Gastroesophageal sphincter (tissue), 4 donors: ENCODE measurements around the gene MUC22. TPM values are rescaled to one million over a fixed set of nuclear protein-coding genes. Genes with fewer than 3 reads are reported as not detected.

Experiments
- ATAC-seq: fragments of 150-250 bp; one replicate; pipeline ENCODE4 v1.9.1; 2016; ENCODE audit warnings: mild to moderate bottlenecking, moderate library complexity
- H3K27ac ChIP-seq, 4 donors: fragments of 200-600 bp; sonication (generic) in 3 of 4; 1 replicate in 3 of 4; 2 replicates in 1 of 4; pipeline ENCODE4 v1.5.1; 2016 to 2019
- H3K27me3 ChIP-seq: fragments of 200-600 bp; sonication (generic); one replicate; pipeline ENCODE4 v1.5.1; 2019
- H3K36me3 ChIP-seq, 2 donors: fragments of 200-600 bp; sonication (generic); one replicate each; pipeline ENCODE4 v1.5.1; 2019; ENCODE audit warnings: control low read depth in 1 of 2
- H3K4me1 ChIP-seq, 3 donors: fragments of 200-600 bp; sonication (generic); 1 replicate in 2 of 3; 2 replicates in 1 of 3; pipeline ENCODE4 v1.5.1; 2016 to 2019; ENCODE audit warnings: control low read depth in 2 of 3
- H3K4me3 ChIP-seq, 2 donors: fragments of 200-600 bp; sonication (generic); one replicate each; pipeline ENCODE4 v1.5.1; 2019; ENCODE audit warnings: mild to moderate bottlenecking in 1 of 2, moderate library complexity in 1 of 2
- H3K9me3 ChIP-seq, 3 donors: fragments of 200-600 bp; sonication (generic); one replicate each; pipeline ENCODE4 v1.5.1; 2017 to 2019; ENCODE audit warnings: control low read depth in 2 of 3
- CTCF ChIP-seq, 4 experiments: fragments of 200-600 bp in 2 of 4; fragments of 450-650 bp in 2 of 4; sonication (generic) in 1 of 4; IDR thresholded peaks; one replicate each; pipeline ENCODE4 v1.5.1; 2017 to 2019; ENCODE audit warnings: antibody characterized with exemption in 4 of 4, mild to moderate bottlenecking in 2 of 4, moderate library complexity in 2 of 4
- EP300 ChIP-seq: sonication (generic); formaldehyde crosslinking; IDR thresholded peaks from one replicate; pipeline ENCODE4 v1.6.1; 2017; ENCODE audit warnings: antibody characterized with exemption, mild to moderate bottlenecking
- POLR2A ChIP-seq, 2 donors: fragments of 450-650 bp; IDR thresholded peaks; one replicate each; pipeline ENCODE4 v1.6.1; 2017; ENCODE audit warnings: antibody characterized with exemption in 2 of 2, mild to moderate bottlenecking in 2 of 2, moderate library complexity in 1 of 2
- POLR2AphosphoS5 ChIP-seq: sonication (generic); formaldehyde crosslinking; IDR thresholded peaks from one replicate; pipeline ENCODE4 v1.6.1; 2017; ENCODE audit warnings: antibody characterized with exemption
- WGBS, 2 donors: methylation state at CpG; one replicate each; pipeline ENCODE4 v1.1.5; 2018; ENCODE audit warnings: low coverage in 1 of 2; 5-methylcytosine and 5-hydroxymethylcytosine counted together
- total RNA-seq, 4 donors: library from RNA; depleted of rRNA; stranded (reverse); fragments of >200 nt; gene quantifications; one replicate each; pipeline ENCODE4 v1.1.0, GENCODE V29; 2016

MUC22 gene
- total RNA-seq, 4 donors from 2014 or later, result 0.16 to 0.62 TPM; not detected in 2

DNA sequence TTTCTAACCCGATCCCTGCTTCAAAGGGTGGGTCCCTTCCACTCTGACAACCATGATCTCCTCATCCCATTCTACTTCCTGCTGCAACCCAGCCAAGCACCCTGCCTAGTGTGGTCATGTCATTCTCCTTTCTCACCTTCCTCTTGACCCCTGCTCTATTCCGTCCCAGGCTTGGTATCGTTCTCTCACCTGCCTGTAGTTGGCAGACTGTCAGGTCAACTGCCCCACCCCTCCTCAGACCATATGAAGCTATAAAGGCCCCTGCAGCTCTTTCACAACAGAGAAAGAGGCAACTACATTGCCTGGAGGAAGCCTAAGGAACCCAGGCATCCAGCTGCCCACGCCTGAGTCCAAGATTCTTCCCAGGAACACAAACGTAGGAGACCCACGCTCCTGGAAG is 26.8 kb upstream of the MUC22 start, which contains the start of gene MUC21:
TSS of gene MUC21 (plus strand) at position 280 of the 400 bp plus-strand sequence. CDS start 241 bp downstream, outside the sequence.
- 74 to 83% methylated on average over 6 of the region's 6 CpGs for WGBS, 2 donors
- no peak within 1 kb of the TSS for H3K27ac ChIP-seq
- no peak for ATAC-seq
- H3K27me3 ChIP-seq, result peaks cover 49% of the 10 kb centered on the region
- peaks cover 0 to 9% (median 0%) of the 10 kb centered on the region in 3 donors for H3K4me1 ChIP-seq
- TF ChIP-seq CTCF (IDR thresholded peaks at IDR 0.05) (no peak), POLR2AphosphoS5 (no peak), EP300 (no peak), POLR2A (IDR thresholded peaks at IDR 0.05) (no peak)
- no peak within 1 kb of the TSS for H3K4me3 ChIP-seq
- H3K9me3 ChIP-seq, result no peaks in the 10 kb centered on the region
- no peaks in the 10 kb centered on the region for H3K36me3 ChIP-seq

DNA sequence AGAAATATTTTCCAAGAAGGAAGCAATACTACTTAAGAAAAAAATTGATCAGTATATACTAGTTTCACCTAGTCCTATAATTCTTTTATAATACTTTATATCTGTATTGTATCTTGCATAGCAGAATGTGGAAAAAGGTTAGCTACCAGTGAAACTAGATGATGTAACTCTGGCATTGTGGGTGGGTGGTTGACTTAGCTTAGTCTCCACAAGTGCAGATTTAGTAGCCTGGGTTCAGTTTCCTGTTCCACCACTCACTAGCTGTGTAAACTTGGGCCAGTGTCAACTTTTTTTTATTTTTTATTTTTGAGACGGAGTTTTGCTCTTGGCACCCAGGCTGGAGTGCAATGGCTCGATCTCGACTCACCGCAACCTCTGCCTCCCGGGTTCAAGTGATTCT is 24.8 kb upstream of the MUC22 start:
- WGBS, 2 donors, result 81% methylated on average over 5 of the region's 5 CpGs; no CpG with 5 or more reads in 1 of the 2 donors
- Histone ChIP-seq H3K4me3 (no peak overlapping the region), H3K27me3 (peaks cover 48% of the 10 kb centered on the region), H3K27ac (no peak overlapping the region), H3K36me3 (no peaks in the 10 kb centered on the region), H3K9me3 (no peaks in the 10 kb centered on the region), H3K4me1 (peaks cover 0 to 9% (median 0%) of the 10 kb centered on the region in 3 donors)
- no peak for ATAC-seq
- TF ChIP-seq CTCF (IDR thresholded peaks at IDR 0.05) (no peak), EP300 (no peak), POLR2A (IDR thresholded peaks at IDR 0.05) (no peak), POLR2AphosphoS5 (no peak)

DNA sequence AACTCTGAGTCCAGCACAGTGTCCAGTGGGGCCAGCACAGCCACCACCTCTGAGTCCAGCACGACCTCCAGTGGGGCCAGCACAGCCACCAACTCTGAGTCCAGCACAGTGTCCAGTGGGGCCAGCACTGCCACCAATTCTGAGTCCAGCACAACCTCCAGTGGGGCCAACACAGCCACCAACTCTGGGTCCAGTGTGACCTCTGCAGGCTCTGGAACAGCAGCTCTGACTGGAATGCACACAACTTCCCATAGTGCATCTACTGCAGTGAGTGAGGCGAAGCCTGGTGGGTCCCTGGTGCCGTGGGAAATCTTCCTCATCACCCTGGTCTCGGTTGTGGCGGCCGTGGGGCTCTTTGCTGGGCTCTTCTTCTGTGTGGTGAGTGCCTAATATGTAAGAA is 23.0 kb upstream of the MUC22 start:
- Histone ChIP-seq H3K9me3 (no peaks in the 10 kb centered on the region), H3K27me3 (peaks cover 40% of the 10 kb centered on the region), H3K4me3 (no peak overlapping the region), H3K36me3 (no peaks in the 10 kb centered on the region), H3K4me1 (peaks cover 0 to 3% (median 0%) of the 10 kb centered on the region in 3 donors), H3K27ac (no peak overlapping the region)
- WGBS, 2 donors, result 83% methylated on average over 1 of the region's 6 CpGs; no CpG with 5 or more reads in 1 of the 2 donors
- TF ChIP-seq POLR2A (IDR thresholded peaks at IDR 0.05) (no peak), EP300 (no peak), CTCF (IDR thresholded peaks at IDR 0.05) (no peak), POLR2AphosphoS5 (no peak)
- ATAC-seq, result no peak

GRCh38 chr6:30988209-30988825 is 22.0 kb upstream of the MUC22 start:
- H3K9me3 ChIP-seq, result no peaks in the 10 kb centered on the region
- TF ChIP-seq POLR2AphosphoS5 (no peak), EP300 (no peak), POLR2A (IDR thresholded peaks at IDR 0.05) (no peak), CTCF (IDR thresholded peaks at IDR 0.05) (no peak)
- H3K27ac ChIP-seq, result no peak overlapping the region
- ATAC-seq, result no peak
- no peaks in the 10 kb centered on the region for H3K36me3 ChIP-seq
- no peak overlapping the region for H3K4me3 ChIP-seq
- peaks cover 39% of the 10 kb centered on the region for H3K27me3 ChIP-seq
- no peaks in the 10 kb centered on the region for H3K4me1 ChIP-seq
- WGBS, 2 donors, result 81 to 87% methylated on average over 5 to 7 of the region's 9 CpGs

DNA sequence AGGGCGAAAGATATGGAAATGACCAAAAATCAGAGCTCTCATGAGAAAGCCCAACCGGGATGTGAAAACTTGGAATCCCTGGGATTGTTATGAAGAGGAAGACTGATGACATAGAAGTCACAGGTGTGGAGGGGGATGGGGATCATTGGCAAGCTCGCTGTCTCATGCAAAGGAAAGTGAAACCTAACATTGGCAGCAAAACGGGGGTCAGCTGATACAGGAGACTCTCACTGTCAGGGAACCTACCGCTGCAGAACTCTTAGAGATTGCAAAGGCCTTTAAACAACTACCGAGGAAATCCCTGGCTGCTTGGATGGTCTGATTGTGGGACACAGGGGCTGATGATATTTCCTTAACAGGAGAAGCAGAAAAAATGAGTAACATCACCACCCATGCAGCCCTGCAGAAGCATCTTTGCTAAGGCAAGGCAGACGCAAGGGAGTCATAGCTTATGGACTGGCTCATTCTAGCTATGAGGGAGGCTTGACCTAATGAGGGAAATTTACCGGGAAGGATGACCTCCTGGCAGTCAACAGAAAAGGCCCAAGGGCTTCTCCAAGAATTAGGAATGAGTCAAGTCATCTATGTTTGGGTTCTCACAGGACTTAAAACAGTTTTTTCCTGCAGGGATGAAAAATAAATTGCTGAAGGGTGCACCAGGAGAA is 19.7 kb upstream of the MUC22 start:
- Histone ChIP-seq H3K4me1 (no peaks in the 10 kb centered on the region), H3K27me3 (peaks cover 21% of the 10 kb centered on the region), H3K4me3 (no peak overlapping the region), H3K9me3 (no peaks in the 10 kb centered on the region), H3K36me3 (no peaks in the 10 kb centered on the region), H3K27ac (no peak overlapping the region)
- ATAC-seq, result no peak
- TF ChIP-seq POLR2A (IDR thresholded peaks at IDR 0.05), result no peak
- TF ChIP-seq EP300, result no peak
- no peak for TF ChIP-seq POLR2AphosphoS5
- TF ChIP-seq CTCF (IDR thresholded peaks at IDR 0.05), result no peak
- WGBS, 2 donors, result 51 to 53% methylated on average over 6 to 7 of the region's 8 CpGs
